Tibial nerve (tissue), 4 donors: ENCODE results near the gene PTPRR.

Experiments
- CTCF ChIP-seq, 5 experiments: fragments of 200-600 bp in 3 of 5; fragments of 450-650 bp in 2 of 5; sonication (generic) in 3 of 5; IDR thresholded peaks; one replicate each; pipeline ENCODE4 v1.5.1; 2016 to 2019; ENCODE audit warnings: antibody characterized with exemption in 5 of 5, mild to moderate bottlenecking in 3 of 5, moderate library complexity in 2 of 5
- EP300 ChIP-seq, 2 donors: sonication (generic); formaldehyde crosslinking; IDR thresholded peaks; one replicate each; pipeline ENCODE4 v1.6.1; 2017; ENCODE audit warnings: antibody characterized with exemption in 2 of 2, mild to moderate bottlenecking in 1 of 2

DNA sequence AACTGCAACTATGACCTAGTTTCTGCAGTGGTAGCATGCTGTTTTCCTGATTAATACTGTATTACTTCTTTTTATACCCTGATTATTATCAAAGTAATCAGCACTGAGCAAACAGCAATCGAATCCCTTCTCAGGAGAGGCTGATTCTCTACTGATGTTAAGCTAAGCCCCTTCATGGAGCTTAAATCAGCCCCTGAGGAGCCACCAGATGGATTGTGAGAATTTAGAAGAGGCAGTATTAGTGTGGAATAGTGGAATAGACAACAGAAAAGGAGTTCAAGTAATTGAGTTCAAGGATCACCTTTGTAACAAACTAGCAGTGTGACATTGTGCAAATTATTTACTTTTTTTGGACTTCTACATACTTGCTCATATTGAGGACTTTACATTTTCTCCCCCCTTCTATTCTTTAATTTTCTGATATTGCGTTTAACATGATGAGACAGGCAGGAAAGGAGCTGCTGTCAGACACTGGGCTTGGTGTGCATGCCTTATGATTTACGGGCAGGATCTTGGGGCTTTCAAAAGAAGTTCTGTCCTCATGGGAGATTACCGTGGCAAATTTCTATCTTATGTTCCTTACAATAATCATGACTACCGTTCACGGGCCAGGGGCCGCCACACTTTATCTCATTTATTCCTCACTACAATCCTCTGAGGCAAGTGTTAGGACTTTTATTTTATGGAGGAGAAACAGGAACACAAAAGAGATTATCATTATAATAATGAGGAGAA lies 68.0 kb downstream of the PTPRR start:
- no peak for TF ChIP-seq CTCF (IDR thresholded peaks at IDR 0.05)
- TF ChIP-seq EP300 (IDR thresholded peaks at IDR 0.05), result no peak
